GM18520 (cell line): ENCODE measurements around the gene STAT5A.

Experiments used
- ATAC-seq: cut with Tn5 transposase; IDR thresholded peaks from one replicate; pipeline ENCODE4 v1.9.1; 2021; ENCODE audit not compliant: unreplicated experiment

The STAT5A gene

DNA sequence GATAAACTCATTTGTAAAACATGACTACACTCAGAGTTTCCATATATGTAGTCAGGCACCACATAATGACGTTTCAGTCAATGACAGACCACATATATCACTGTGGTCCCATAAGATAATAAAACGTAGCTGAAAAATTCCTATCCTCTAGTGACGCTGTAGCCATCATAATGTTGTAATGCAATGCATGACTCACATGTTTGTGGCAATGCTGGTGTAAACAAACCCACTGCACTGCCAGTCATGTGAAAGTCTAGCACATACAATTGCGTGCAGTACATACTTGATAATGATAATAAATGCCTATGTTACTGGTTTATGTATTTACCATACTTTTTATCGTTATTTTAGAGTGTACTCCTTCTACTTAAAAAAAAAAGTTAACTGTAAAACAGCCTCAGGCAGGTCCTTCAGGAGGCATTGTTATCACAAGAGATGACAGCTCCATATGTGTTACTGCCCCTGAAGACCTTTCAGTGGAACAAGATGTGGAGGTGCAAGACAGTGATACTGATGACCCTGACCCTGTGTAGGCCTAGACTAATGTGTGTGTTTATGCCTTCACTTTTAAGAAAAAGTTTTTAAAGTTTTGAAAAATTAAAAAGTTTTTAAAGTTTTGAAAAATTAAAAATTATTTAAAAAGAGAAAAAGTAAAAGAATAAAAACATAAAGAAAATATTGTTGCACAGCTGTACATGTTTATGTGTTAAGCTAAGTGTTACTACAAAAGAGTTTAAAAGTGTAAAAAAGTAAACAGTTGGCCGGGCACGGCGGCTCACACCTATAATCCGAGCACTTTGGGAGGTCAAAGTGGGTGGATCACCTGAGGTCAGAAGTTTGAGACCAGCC lies 21.2 kb upstream of the STAT5A start:
- no peak for ATAC-seq

DNA sequence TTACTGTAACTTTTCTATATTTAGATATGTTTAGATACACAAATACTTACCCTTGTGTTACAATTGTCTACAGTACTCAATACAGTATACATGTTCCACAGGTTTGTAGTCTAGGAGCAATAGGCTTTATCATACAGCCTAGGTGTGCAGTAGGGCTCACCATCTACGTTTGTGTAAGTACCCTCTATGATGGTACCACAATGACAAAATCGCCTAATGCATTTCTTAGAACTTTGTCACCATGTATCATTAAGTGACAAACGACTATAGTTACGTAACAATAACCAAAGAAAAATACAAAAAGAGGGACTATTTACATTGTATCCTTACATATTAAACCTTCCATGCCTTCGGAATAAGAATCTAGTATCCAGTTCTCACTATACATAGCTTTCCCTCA lies 20.1 kb upstream of the STAT5A start:
- ATAC-seq: no peak

DNA sequence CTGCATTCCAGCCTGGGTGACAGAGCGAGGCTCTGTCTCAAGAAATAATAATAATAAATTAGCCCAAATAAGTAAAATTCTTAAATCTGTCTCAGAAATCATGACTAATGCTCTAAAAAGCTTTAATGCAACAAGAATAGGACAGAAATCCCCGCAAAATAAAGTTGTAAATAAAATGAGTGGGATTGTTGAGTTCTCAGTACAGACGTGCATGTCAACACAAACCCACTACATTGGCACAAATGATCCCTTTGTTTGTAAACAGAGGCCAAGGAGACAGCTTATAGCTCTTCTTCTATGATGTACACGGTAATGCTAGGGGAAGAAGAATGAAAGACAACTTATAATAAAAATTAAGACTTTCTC lies 18.1 kb upstream of the STAT5A start:
- ATAC-seq: no peak

DNA sequence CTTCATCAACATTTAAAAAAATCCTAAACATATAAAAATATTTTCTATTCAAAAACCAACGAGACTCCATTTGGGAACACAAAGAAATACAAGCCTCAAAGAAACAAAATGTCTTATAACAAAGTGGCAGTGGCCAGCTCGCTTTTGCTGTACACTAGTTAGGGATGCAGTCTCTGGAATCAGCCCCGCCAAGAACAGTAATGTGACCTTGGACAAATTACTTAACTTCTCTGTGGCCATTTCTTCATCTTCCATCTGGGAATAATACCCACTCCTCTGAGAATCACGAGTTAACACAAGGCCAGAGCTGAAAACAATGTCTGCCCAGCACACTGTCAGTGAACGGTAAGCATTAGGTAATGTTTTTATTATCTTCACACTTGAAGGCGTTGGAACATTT lies 17.7 kb upstream of the STAT5A start:
- ATAC-seq: no peak

DNA sequence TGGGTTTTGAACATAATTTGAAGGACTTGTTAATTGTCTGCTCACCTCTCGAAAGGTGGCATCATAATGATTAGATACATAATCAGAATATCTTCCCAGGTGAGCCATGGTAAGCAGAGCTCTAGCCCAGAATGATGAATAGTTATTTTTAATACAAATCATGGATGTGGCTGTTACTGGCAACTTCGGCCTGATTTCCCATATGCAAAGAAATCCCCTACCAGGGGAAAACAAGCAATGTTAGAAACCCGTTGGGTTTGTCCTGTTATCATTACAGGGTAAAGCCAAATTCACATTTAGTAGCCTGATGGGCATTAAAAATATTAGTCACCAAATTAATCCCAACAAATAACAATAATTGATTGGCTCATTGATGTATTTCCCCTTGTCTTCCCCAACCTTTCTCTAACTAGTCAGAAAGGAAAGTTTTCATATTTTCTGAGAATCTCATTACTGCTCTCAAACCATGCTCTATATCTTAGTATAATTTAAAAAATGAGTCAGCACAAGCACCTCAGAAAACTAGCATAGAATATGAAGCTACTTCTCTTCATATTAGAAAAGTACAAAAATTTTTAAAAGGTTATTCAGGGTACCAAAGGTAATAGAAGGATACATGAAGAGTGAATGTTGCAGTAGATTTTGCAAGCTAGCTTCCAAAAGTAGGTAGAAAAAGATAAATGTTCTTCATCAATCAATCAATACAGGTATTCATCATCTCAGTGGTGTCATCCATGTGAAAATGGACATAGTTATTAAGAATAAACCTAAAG lies 17.1 kb upstream of the STAT5A start:
- ATAC-seq: no peak

DNA sequence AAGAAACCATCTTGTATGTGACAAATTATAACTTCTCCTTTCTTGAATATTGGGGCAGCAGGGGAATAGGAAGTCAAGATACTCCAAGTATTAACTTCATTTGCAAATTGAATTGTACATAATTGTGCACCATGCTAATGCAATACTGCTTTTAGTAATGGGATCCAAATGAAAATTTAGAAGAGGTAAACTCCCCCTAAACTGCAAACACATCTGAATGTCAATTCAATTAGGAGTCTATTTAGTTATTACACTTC lies 16.6 kb upstream of the STAT5A start:
- no peak for ATAC-seq

DNA sequence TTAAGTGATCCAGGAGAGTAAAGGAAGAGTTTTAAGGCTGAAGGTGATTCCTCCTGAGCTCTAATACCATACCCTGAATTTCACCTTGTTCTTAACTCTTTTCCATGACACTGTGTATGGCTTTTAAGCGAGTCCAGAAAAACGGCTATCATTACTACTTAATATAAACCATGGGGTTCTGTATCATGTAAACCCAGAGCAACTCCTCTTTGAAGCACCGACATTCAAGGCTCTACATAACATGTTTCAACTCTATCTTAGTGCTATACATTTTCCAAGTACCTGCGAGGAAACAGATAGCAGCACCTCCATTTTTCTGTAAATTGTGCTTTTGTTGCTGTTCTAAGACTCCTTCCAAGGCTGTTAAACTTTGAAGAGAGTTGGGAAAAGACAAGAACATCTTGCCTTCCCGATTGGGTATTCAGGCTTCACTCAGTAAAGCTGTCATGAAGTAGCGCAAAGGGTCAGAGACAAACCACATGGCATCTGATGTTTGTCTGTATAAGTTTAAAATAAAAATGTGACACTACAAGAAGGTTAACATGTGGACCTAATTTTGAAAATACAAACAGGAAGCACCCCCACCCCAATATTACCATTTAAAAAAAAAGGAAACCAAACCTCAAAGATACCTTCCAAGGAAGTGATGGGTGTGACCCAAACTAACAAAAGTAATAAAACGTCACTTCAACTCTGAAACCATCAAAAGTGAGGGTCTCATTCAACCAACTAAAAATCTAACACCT lies 16.0 kb upstream of the STAT5A start:
- no peak for ATAC-seq

DNA sequence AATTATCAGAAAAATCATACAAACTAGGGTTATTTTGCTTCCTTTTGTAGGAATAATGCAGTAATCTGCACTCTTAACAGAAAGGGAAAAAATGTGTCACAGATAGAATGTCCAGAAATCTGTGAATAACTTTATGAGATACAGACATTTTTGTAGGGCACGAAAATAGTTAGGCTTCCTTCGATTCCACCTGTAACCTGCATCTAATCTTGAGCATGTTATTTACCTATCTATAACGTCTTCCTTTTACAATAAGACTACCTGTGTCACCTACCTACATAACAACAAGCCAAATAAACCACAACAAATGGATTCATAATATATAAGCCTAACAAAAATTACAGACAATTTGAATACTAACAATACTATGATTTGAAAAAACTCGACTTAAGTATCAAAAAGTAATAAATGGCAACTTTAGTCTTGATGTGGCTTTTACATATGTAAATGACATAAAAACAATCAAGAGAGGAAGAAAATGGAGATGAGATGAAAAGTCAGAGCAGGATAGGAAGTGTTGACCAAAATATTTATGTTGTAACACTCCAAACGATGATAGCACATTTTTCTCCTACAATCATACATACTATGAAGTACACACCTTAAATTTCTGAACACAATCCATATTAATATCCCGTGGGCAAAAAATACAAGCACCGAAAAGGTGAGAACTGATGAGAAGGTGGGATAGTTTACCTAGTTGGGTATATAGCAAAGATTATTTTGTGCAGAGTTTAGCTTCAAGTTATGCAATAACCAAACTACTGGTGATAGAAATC lies 14.6 kb upstream of the STAT5A start:
- no peak for ATAC-seq

DNA sequence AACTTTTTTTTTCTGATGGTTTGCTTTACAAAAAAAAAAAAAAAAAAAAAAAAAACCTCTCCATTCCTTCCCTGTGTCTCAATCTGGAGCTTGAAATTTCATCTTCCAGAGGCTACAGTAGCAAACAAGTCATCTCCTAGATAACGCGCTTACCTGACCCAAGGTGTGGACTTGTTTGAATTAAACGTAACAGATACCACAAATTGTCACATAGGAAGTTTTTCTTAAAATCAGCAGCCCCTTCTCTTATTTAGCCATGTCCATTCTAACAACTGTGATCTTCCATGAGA lies 14.1 kb upstream of the STAT5A start:
- ATAC-seq: no peak

DNA sequence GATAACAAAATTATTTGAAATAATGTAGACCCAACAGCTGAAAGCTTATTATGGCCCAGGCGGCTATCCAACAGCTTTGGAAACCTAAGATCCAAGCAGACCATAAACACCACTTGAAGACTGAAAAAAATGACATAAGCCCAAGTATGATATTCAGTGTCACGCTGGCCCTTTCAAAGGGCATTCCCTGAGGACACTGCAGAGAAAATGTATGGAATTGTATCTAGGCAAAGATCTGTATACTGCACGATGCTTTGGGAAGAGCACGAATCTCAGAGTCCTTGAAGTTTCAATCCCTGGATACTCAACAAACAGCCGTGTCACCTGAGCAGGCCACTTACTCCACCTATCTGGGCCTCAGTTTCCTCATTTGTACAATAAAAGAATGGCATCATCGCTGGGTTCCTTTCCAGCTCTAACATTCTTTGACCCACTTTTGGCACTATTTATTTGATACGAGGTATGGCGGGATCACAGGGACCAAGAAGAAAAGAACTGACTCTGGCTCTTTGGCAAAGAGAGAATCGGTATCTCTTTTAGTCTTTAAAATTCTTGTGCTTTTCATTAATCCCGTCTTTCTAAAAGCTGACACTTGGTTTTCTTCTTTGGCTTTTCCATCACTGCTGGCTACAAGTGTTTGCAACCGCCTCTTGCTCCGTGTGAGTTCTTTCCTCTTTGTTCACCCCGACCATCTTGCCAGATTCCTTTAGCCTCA lies 13.3 kb upstream of the STAT5A start:
- ATAC-seq: no peak

DNA sequence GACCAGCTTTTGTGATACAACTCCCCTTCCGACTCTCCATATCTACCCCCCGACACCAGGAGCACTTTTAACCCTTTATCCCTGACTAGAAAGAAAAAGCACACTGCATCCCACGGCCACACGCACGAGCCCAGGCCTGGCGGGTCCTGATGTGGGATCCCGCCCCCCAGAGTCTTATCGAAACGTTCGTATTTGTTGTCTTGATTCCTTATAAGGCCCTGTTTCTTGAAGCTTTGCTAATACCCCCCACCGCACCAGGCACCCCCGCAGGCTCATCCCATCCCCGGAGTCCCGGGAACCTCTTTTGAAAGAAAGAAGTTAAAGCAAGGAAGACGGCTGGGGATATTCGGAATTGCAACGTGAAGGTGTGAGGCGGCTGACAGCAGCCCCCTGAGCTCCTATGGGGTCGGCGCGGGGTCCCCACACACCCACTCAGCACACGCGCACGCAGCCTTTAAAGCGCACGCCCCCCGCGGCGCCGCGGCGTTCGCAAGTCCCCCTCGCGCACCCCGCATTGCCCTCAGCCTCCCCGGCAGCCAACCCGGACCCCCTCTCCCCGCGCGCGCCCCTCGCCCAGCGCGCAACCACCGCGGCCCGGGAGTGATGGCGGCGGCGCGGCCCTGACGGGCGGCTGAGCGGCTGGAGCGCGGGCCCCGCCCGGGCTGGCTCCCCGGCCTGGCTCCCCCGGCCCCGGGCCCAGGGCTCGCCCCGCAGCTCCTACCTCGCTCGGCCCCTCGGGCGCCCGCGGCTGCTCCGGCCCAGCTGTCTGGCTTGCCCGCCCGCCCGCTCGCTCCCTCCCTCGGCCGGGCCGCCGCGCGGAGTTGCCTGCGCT lies 12.6 kb upstream of the STAT5A start:
- peak; percentile 13 for ATAC-seq

DNA sequence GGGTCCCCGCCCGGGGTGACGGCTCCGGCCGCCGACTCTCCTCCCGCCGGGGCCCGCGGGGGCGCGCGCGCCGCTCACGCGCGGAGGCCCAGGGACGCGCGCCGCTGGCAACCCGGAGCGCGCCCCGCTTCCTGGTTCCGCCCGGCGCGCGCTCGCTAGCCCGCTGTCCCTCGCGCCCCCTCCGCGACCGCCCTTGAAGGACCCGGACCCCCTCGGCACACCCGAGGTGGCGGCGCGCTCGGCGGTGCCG lies 12.0 kb upstream of the STAT5A start, which contains the start of gene STAT5B:
TSS of gene STAT5B (minus strand) at position 33 of the 250 bp plus-strand sequence. CDS start 44,264 bp downstream, outside the sequence.
- ATAC-seq: peak; percentile 43

DNA sequence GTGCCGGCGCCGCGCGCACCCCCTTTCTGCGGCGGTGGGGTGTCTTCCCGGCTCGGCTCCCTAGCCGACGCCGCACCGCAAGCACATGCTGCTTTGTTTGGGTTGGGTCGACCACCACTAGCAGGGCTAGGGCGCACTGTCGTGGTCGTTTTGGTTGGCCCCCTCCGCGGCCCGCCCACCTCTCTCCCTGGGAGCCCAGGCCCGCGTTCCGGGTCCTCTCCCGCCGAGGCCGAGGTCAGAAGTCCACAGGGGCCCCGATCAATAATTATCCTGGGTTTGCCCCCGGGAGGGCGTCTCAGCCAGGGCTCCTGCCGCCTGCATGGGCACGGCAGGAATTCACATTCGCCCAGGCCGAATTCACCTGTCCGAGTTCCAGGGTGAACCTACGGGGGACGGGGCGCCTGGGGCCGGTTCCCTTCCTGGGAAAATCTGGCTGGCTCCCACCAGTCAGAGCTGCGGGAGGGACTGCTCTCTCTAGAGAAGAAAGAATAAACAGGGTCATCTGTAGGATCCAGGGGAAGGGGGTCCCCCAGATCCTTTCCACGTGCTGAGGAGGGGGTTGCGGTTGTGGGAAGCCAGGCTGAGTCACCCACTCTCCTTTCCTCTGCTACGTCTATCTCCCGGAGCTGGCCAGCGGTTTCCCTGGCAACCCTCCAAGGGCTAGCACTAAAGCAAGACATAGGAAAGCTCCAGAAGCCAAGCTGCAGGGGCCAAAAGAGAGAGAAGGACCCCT lies 11.5 kb upstream of the STAT5A start:
- no peak for ATAC-seq

DNA sequence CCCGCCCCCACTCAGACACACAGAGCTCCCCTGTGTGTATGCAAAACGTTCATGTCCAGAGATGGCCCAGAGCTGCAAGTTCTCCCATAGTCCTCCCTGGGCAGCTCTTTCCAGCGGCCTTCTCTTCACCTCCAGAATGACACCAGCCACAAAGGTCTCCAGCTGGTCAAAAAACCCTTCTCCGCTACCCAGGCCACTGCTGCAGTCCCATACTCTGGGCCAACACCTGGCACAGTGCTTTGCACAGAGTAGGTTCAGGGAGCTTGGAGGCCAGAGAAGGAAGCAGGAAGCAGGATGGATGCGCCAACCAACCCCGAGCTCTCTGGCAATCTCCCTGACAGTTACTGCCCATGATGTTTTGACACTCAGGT lies 11.0 kb upstream of the STAT5A start:
- no peak for ATAC-seq

DNA sequence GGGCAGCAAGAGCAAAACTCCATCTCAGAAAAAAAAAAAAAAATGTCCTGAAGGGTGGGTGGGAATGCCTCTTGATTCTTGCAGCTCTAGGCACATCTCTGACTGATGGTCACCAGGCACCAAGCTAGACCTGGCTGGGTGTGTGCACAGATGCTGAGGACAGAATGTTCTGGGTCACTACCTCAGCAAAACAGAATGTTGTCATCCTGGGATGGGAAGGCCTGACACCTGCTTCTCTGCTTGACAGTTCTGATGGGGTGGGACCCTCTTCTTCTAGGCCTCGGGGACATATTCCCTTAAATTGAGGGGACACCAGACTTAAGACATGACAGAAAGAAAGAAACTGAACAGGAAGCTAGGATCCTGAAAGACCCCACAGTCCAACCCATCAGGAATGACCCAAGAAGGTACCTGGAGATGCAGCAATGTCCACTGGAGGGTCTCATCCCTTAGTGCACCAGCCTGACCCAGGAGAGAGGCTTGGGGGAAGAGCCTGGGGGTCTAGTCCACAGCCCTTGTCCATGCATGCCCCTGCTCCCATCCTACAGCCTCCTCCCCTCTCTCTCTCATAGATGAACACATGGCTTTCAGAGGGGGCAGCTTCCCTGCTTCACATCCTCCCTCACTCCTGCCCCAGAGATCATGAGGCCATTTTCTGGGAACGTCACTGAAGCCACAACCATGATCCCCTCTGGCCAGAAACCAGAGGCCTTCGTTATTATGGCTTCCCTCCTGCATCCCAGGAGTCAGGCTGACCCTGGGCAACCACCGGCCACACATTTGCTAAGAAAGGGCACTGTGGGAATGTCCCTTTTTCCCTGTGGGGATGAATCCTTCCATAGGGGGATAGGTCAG lies 8.3 kb upstream of the STAT5A start:
- ATAC-seq: no peak

DNA sequence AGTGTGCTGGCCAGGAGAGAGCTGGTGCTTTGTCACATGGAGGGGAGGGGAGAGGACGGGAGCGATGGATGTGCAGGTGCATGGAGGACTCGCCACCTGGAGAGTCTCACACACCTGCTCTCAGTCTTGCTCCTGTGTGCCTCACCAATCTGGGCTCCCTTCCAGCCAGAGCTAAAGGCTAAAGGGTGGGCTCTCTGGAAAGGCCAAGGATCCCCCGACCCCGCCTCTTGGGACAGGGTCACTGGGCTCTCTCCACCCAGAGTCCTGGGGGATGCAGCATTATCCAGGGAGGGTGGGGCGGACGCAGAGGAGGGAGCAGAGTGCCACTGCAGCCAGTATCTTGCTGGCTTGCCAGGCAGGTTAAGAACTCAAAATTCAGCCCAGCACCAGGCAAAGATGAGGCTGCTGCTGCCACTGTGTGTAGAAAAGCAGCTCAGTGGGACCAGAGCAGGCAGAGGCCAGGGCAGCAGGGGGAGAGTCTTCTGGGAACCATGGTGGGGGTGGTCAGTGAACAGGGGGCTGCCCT lies 6.7 kb upstream of the STAT5A start:
- ATAC-seq: no peak

DNA sequence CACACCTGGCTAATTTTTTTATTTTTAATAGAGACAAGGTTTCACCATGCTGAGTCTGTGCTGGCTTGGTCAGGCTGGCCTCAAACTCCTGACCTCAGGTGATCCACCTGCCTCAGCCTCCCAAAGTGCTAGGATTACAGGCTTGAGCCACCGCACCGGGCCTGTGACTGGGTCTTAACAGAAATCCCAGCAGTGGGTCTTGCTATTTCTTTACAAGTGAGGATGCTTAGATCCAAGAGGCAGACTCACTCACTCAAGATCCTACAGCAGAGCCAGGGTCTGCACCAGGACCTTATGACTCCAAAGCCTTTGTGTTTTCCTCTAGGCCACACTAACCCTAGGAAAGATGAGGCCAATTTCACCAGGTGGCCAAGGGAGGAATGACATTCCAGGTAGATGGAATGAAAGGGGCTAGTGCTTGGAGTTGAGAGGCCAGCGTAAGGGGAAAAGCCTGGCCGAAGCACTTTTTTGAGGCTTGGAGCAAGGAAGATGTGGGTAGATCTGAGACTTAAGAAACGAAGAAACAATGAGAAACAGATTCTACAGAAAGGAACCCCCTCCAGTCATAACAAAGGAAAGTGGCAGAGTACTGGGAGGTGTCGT lies 5.7 kb upstream of the STAT5A start:
- ATAC-seq: no peak
